ENCODE data around the gene GNB1L. TPM values are rescaled to one million over a fixed set of nuclear protein-coding genes. Genes with fewer than 3 reads are reported as not detected.

Gene GNB1L
- total RNA-seq, 1 experiment from 2014 or later, result 18.0 TPM

- TF ChIP-seq CREB1 (CRISPR knock-in tag; IDR thresholded peaks at IDR 0.05) (no peak), TP53 (CRISPR knock-in tag; IDR thresholded peaks at IDR 0.05) (no peak), TEAD1 (CRISPR knock-in tag; IDR thresholded peaks at IDR 0.05) (no peak), CBFB (CRISPR knock-in tag; IDR thresholded peaks at IDR 0.05; ENCODE audit: low read depth) (no peak), ZNF416 (CRISPR knock-in tag; IDR thresholded peaks at IDR 0.05) (no peak), JAZF1 (CRISPR knock-in tag; IDR thresholded peaks at IDR 0.05) (no peak), OVOL2 (CRISPR knock-in tag; IDR thresholded peaks at IDR 0.05; ENCODE audit: borderline replicate concordance) (no peak)
- TF ChIP-seq, protein P1, sequence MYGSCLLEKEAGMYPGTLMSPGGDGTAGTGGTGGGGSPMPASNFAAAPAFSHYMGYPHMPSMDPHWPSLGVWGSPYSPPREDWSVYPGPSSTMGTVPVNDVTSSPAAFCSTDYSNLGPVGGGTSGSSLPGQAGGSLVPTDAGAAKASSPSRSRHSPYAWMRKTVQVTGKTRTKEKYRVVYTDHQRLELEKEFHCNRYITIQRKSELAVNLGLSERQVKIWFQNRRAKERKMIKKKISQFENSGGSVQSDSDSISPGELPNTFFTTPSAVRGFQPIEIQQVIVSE (CRISPR knock-in tag; IDR thresholded peaks at IDR 0.05; ENCODE audit: borderline replicate concordance), result no peak
- TF ChIP-seq, protein P2, sequence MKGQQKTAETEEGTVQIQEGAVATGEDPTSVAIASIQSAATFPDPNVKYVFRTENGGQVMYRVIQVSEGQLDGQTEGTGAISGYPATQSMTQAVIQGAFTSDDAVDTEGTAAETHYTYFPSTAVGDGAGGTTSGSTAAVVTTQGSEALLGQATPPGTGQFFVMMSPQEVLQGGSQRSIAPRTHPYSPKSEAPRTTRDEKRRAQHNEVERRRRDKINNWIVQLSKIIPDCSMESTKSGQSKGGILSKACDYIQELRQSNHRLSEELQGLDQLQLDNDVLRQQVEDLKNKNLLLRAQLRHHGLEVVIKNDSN (CRISPR knock-in tag; IDR thresholded peaks at IDR 0.05), result no peak
- TF ChIP-seq, protein P3, sequence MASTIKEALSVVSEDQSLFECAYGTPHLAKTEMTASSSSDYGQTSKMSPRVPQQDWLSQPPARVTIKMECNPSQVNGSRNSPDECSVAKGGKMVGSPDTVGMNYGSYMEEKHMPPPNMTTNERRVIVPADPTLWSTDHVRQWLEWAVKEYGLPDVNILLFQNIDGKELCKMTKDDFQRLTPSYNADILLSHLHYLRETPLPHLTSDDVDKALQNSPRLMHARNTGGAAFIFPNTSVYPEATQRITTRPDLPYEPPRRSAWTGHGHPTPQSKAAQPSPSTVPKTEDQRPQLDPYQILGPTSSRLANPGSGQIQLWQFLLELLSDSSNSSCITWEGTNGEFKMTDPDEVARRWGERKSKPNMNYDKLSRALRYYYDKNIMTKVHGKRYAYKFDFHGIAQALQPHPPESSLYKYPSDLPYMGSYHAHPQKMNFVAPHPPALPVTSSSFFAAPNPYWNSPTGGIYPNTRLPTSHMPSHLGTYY (CRISPR knock-in tag; IDR thresholded peaks at IDR 0.05), result no peak
- TF ChIP-seq, protein P4, sequence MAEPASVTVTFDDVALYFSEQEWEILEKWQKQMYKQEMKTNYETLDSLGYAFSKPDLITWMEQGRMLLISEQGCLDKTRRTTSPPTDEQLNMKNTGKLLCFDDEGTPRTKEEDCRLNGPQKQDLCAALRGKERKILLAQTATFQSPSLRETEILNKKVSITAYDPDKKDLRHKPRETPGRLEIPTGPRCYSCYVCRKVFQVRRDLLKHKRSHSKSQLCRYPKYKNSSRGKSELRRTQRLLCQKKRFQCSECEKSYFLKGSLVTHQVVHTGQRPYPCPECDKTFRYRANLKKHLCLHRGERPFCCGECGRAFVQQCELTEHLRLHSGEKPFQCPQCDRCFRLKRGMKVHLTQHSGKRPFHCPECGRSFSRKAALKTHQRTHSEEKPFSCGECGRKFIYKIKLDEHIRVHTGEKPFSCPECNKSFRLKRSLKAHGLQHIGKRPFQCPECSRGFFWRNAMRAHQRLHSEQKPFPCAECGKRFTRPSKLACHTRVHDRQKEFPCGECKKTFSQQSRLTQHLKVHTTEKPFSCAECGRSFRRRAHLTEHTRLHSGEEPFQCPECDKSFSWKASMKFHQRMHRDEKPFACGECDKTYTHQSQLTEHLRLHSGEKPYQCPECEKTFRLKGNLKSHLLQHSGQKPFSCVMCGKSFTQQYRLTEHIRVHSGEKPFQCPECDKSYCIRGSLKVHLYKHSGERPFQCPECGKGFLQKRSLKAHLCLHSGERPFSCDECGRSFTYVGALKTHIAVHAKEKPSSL (CRISPR knock-in tag; conservative IDR thresholded peaks at IDR 0.05), result no peak
- TF ChIP-seq, protein P5, sequence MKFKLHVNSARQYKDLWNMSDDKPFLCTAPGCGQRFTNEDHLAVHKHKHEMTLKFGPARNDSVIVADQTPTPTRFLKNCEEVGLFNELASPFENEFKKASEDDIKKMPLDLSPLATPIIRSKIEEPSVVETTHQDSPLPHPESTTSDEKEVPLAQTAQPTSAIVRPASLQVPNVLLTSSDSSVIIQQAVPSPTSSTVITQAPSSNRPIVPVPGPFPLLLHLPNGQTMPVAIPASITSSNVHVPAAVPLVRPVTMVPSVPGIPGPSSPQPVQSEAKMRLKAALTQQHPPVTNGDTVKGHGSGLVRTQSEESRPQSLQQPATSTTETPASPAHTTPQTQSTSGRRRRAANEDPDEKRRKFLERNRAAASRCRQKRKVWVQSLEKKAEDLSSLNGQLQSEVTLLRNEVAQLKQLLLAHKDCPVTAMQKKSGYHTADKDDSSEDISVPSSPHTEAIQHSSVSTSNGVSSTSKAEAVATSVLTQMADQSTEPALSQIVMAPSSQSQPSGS (CRISPR knock-in tag; IDR thresholded peaks at IDR 0.05; ENCODE audit: borderline replicate concordance, low read depth), result no peak
- TF ChIP-seq, protein P6, sequence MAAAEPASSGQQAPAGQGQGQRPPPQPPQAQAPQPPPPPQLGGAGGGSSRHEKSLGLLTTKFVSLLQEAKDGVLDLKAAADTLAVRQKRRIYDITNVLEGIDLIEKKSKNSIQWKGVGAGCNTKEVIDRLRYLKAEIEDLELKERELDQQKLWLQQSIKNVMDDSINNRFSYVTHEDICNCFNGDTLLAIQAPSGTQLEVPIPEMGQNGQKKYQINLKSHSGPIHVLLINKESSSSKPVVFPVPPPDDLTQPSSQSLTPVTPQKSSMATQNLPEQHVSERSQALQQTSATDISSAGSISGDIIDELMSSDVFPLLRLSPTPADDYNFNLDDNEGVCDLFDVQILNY (CRISPR knock-in tag; IDR thresholded peaks at IDR 0.05), result no peak
- ChIA-PET POLR2A (no interaction called here), CTCF (interaction anchor here (0.6 to 4.0 kb wide), 9 partner anchors 13 to 140 kb away, joined by 3 to 13 read pairs (median 3); no protein-coding TSS in a partner anchor)
- H3K36me3 Mint-ChIP-seq, result no peaks in the 10 kb centered on the region
- no peaks in the 10 kb centered on the region for H3K9me3 Mint-ChIP-seq
- no peaks in the 10 kb centered on the region; the same call in 1 of the 2 replicates for H3K27me3 Mint-ChIP-seq (ENCODE audit: low read depth)
- ATAC-seq (no peak), DNase-seq (ENCODE audit: low spot score) (no peak)
- peaks cover 5% of the 10 kb centered on the region; the same call in 1 of the 2 replicates for H3K4me1 Mint-ChIP-seq
- no peak overlapping the region for H3K4me3 Mint-ChIP-seq
- no peak overlapping the region for H3K27ac Mint-ChIP-seq
Measured at GRCh38 chr22:19819911-19820879, 34.5 kb downstream of the GNB1L start.

DNA sequence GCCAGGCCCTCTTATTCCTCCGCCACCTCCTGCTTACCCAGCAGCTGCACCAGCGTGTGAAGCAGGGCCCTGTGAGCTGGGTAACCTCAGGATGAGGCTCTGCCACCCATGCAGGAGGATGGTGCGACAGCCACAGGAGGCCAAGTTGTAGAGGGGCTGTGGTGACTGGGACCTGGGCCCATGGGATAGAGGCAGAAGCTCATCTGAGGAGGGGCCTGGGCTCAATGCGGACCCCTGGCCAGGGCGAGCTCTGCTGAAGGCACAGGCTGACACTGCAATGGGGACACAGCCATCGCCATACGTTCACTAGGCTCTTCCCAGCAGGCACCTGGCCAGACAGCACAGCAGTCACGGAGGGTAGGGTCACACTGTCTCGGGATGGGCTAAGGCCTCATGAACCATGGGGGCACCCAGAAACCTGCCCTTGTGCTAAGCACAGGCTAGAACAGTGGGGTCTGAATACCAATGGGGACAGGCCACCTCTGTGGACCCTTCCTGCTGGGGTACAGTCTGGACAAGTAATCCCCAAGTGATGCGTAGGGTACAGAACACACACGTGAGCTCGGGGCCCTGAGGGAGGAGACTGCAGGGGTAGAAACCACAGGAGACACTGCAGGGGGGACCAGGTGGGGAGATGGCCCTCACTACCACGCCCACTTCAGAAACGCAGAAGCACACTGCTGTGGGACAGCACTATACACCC, 35.3 kb downstream of the GNB1L start:
- CTCF ChIA-PET, result interaction anchor here (1.2 to 2.1 kb wide), 2 partner anchors 91 to 127 kb away, joined by 3 to 8 read pairs; no protein-coding TSS in a partner anchor
- DNase-seq (ENCODE audit: low spot score) (no peak), ATAC-seq (no peak)
- Mint-ChIP-seq H3K27ac (no peak overlapping the region), H3K27me3 (ENCODE audit: low read depth) (no peaks in the 10 kb centered on the region; the same call in 1 of the 2 replicates), H3K36me3 (no peaks in the 10 kb centered on the region), H3K4me1 (peaks cover 5% of the 10 kb centered on the region; the same call in 1 of the 2 replicates), H3K9me3 (no peaks in the 10 kb centered on the region), H3K4me3 (no peak overlapping the region)
- POLR2A ChIA-PET, result no interaction called here
- no peak for TF ChIP-seq IRF1 (CRISPR knock-in tag; IDR thresholded peaks at IDR 0.05)
- TF ChIP-seq IRF2 (CRISPR knock-in tag; IDR thresholded peaks at IDR 0.05; ENCODE audit: borderline replicate concordance, low read depth), result no peak
- TF ChIP-seq EMX1 (CRISPR knock-in tag; IDR thresholded peaks at IDR 0.05), result no peak
- TF ChIP-seq NR1H2 (CRISPR knock-in tag; IDR thresholded peaks at IDR 0.05), result no peak
- no peak for TF ChIP-seq ZNF416 (CRISPR knock-in tag; IDR thresholded peaks at IDR 0.05)
- no peak for TF ChIP-seq CREM (CRISPR knock-in tag; IDR thresholded peaks at IDR 0.05)
- TF ChIP-seq JUN (CRISPR knock-in tag; IDR thresholded peaks at IDR 0.05), result no peak
- no peak for TF ChIP-seq SMAD4 (CRISPR knock-in tag; IDR thresholded peaks at IDR 0.05)
- no peak for TF ChIP-seq ZBTB21 (CRISPR knock-in tag; IDR thresholded peaks at IDR 0.05; ENCODE audit: borderline replicate concordance)
- no peak for TF ChIP-seq SOX15 (CRISPR knock-in tag; IDR thresholded peaks at IDR 0.05)
- TF ChIP-seq, protein P1 (CRISPR knock-in tag; IDR thresholded peaks at IDR 0.05; ENCODE audit: borderline replicate concordance), result no peak
- TF ChIP-seq, protein P5 (CRISPR knock-in tag; IDR thresholded peaks at IDR 0.05; ENCODE audit: borderline replicate concordance, low read depth), result no peak

All from WTC11 (cell line).